H7 (cell line): Measurements from ENCODE around the gene CUX1. TPM values are rescaled to one million over a fixed set of nuclear protein-coding genes. Genes with fewer than 3 reads are reported as not detected.
"Not testable (repeated sequence)": the region's sequence is repeated elsewhere in the genome, so short reads cannot be mapped to it uniquely, and the experiment has no call there.

Experiments used
- DNase-seq: peaks from one replicate; pipeline ENCODE4 v3.0.0; 2012
- H3K27me3 ChIP-seq: 2 replicates; pipeline ENCODE4 v1.6.0; 2011; ENCODE audit warnings: mild to moderate bottlenecking, low read length; ENCODE audit not compliant: control insufficient read depth, insufficient read depth
- H3K36me3 ChIP-seq: replicated peaks from 2 replicates; pipeline ENCODE4 v1.5.1; 2011; ENCODE audit warnings: low read length; ENCODE audit not compliant: control insufficient read depth, insufficient read depth
- H3K4me3 ChIP-seq: 2 replicates; pipeline ENCODE4 v1.5.1; 2011; ENCODE audit warnings: low read depth, mild to moderate bottlenecking, control low read depth, low read length, moderate library complexity; ENCODE audit not compliant: insufficient read depth
- total RNA-seq: library from RNA; depleted of rRNA; stranded (reverse); fragments of >200 nt; shearing (Covaris generic); gene quantifications from 2 replicates; pipeline ENCODE4 v1.2.3, GENCODE V29; 2014

CUX1 gene
- total RNA-seq, 1 experiment from 2014 or later = 28.2 TPM

- no peak for DNase-seq
- Histone ChIP-seq H3K36me3 (no peaks in the 10 kb centered on the region), H3K27me3 (no peaks in the 10 kb centered on the region), H3K4me3 (no peak overlapping the region)
Observed at GRCh38 chr7:101985057-101985902, 167.9 kb downstream of the CUX1 start.

GRCh38 chr7:101985903-101986734 lies 168.7 kb downstream of the CUX1 start:
- peak; percentile 72 for DNase-seq
- Histone ChIP-seq H3K27me3 (no peaks in the 10 kb centered on the region), H3K4me3 (no peak overlapping the region), H3K36me3 (no peaks in the 10 kb centered on the region)

- Histone ChIP-seq H3K4me3 (no peak overlapping the region), H3K36me3 (no peaks in the 10 kb centered on the region), H3K27me3 (no peaks in the 10 kb centered on the region)
- no peak for DNase-seq
Observed at GRCh38 chr7:101987494-101987893, 170.1 kb downstream of the CUX1 start.

GRCh38 chr7:101988060-101988459 lies 170.6 kb downstream of the CUX1 start:
- H3K36me3 ChIP-seq, H3K27me3 ChIP-seq, DNase-seq, H3K4me3 ChIP-seq: not testable (repeated sequence)

GRCh38 chr7:101988513-101988912 lies 171.1 kb downstream of the CUX1 start:
- Histone ChIP-seq H3K36me3 (no peaks in the 10 kb centered on the region), H3K27me3 (no peaks in the 10 kb centered on the region), H3K4me3 (no peak overlapping the region)
- DNase-seq = no peak

GRCh38 chr7:101989101-101989500 lies 171.7 kb downstream of the CUX1 start:
- no peaks in the 10 kb centered on the region for H3K36me3 ChIP-seq
- no peak for DNase-seq
- no peak overlapping the region for H3K4me3 ChIP-seq
- no peaks in the 10 kb centered on the region for H3K27me3 ChIP-seq

GRCh38 chr7:101990811-101991418 lies 173.5 kb downstream of the CUX1 start:
- H3K27me3 ChIP-seq = no peaks in the 10 kb centered on the region
- no peak for DNase-seq
- no peak overlapping the region for H3K4me3 ChIP-seq
- no peaks in the 10 kb centered on the region for H3K36me3 ChIP-seq

- no peak for DNase-seq
- H3K27me3 ChIP-seq = no peaks in the 10 kb centered on the region
- H3K4me3 ChIP-seq = no peak overlapping the region
- no peaks in the 10 kb centered on the region for H3K36me3 ChIP-seq
Observed at GRCh38 chr7:101991860-101992259, 174.4 kb downstream of the CUX1 start.

GRCh38 chr7:101993311-101993710 lies 175.9 kb downstream of the CUX1 start:
- no peak for DNase-seq
- Histone ChIP-seq H3K4me3 (no peak overlapping the region), H3K27me3 (no peaks in the 10 kb centered on the region), H3K36me3 (no peaks in the 10 kb centered on the region)

GRCh38 chr7:101995121-101995520 lies 177.7 kb downstream of the CUX1 start:
- DNase-seq = peak; percentile 23
- Histone ChIP-seq H3K36me3 (no peaks in the 10 kb centered on the region), H3K4me3 (no peak overlapping the region), H3K27me3 (no peaks in the 10 kb centered on the region)

- peak; percentile 67 for DNase-seq
- Histone ChIP-seq H3K4me3 (no peak overlapping the region), H3K27me3 (no peaks in the 10 kb centered on the region), H3K36me3 (no peaks in the 10 kb centered on the region)
Observed at GRCh38 chr7:101996131-101996691, 178.8 kb downstream of the CUX1 start.

GRCh38 chr7:101996876-101997275 lies 179.4 kb downstream of the CUX1 start:
- Histone ChIP-seq H3K27me3 (no peaks in the 10 kb centered on the region), H3K36me3 (no peaks in the 10 kb centered on the region), H3K4me3 (no peak overlapping the region)
- DNase-seq = peak; percentile 39

- Histone ChIP-seq H3K36me3 (no peaks in the 10 kb centered on the region), H3K27me3 (no peaks in the 10 kb centered on the region), H3K4me3 (no peak overlapping the region)
- DNase-seq = peak; percentile 24
Observed at GRCh38 chr7:101998029-101998905, 180.8 kb downstream of the CUX1 start.

GRCh38 chr7:101998906-101999240 lies 181.4 kb downstream of the CUX1 start:
- no peaks in the 10 kb centered on the region for H3K36me3 ChIP-seq
- no peaks in the 10 kb centered on the region for H3K27me3 ChIP-seq
- no peak overlapping the region for H3K4me3 ChIP-seq
- peak; percentile 64 for DNase-seq
